Ramos (cell line): Measurements from ENCODE around the gene CDH18.

Experiments
- in situ Hi-C: fragments of 300-500 bp; cut with MboI; formaldehyde crosslinking; loops from one replicate; pipeline ENCODE4 v1.14.3; 2022; ENCODE audit warnings: low sequenced_read_pairs; ENCODE audit not compliant: unreplicated experiment

Gene CDH18, protein sequence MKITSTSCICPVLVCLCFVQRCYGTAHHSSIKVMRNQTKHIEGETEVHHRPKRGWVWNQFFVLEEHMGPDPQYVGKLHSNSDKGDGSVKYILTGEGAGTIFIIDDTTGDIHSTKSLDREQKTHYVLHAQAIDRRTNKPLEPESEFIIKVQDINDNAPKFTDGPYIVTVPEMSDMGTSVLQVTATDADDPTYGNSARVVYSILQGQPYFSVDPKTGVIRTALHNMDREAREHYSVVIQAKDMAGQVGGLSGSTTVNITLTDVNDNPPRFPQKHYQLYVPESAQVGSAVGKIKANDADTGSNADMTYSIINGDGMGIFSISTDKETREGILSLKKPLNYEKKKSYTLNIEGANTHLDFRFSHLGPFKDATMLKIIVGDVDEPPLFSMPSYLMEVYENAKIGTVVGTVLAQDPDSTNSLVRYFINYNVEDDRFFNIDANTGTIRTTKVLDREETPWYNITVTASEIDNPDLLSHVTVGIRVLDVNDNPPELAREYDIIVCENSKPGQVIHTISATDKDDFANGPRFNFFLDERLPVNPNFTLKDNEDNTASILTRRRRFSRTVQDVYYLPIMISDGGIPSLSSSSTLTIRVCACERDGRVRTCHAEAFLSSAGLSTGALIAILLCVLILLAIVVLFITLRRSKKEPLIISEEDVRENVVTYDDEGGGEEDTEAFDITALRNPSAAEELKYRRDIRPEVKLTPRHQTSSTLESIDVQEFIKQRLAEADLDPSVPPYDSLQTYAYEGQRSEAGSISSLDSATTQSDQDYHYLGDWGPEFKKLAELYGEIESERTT

DNA sequence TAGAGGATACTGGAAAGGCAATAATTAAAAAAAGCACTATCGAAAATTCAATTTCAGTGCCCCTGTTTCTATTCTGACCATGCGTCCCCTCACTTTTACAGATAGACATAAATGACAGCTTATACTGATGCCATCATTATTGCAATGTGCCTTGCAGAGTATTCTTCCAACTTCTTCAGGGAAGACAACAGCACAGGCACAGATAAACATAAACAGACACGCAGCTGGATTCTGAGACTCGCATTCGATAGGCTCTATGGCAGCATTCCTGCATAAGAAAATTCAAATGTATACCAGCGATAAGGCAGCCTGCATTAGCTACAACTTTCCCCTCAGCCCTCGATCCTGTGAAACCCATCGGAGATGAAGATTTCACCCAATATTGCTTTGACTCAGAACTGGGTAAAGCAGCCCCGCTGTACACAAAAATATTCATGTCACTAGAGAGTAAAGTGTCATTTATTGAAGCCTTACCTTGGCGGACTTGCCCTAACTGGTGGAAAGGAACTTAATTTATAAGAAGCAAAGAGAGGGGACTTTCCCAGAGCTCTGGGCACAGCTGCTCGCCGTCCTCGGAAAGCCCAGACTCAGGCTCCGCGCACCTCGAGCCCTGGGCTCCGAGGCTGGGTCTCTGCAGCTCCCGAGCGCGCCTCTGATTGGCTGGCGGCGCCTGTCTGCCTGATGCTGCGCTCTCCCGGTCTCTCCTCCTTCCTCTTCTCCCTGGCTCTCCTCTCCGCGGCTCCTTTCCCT lies at the start of gene CDH18:
Gene CDH18, minus strand, starts transcription at position 589 of the 750 bp plus-strand sequence. CDS start 149,214 bp downstream, outside the sequence.
- in situ Hi-C loops: no loop called here

DNA sequence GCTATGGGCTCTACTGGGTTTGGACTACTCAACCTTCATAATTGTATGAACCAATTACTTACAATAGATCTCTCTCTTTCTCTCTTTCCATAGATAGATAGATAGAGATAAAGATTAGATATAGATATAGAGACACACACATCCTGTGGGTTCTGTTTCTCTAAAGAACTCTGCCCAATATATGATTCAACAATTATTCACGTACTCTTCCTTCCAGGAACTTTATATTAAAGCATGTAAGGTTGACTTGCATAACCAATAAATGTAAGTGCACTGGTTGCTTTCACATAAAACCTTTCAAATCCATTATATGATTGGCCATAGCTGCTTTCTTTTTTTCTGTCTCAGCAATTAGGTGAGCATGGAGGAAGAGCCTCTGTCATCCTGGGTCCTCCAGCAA lies 46.7 kb upstream of the CDH18 start:
- in situ Hi-C loops: no loop called here

DNA sequence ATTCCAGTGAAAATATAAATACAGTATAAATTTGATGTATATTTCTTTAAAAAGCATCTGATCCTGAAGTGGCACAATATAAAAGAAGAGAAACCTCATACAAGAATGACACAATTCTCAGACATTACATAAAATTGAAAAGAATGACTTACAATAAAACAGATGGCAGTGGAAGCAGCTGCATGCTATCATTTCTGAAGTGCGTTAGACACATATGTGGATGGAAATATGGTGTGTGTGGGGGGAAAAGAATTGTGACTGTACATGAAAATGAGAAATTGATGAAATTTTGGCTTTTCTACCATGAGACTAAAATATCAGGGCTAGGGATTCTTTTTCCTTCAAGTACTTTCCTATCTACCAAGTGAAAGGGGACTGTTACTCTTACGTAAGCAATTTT lies 45.9 kb upstream of the CDH18 start:
- in situ Hi-C loops: no loop called here

DNA sequence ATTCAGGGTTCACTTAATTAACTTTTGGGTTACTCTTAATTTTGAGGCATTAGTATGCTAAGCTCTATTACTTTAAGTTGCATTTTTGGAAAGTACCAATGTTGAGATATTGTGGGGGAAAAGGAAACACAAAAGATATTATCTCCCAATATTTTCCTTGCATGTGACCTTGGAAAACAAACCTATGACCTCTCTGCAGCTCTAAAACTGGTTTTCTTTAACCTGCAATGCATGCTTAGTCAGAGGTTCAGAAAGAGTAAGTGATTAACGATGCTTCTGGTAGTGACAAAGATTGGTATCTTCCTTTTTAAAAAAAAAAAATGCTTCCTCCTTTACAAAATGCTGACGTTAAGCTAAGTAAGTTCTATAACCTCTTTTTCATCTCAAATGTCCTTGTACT lies 44.9 kb upstream of the CDH18 start:
- in situ Hi-C loops: no loop called here

DNA sequence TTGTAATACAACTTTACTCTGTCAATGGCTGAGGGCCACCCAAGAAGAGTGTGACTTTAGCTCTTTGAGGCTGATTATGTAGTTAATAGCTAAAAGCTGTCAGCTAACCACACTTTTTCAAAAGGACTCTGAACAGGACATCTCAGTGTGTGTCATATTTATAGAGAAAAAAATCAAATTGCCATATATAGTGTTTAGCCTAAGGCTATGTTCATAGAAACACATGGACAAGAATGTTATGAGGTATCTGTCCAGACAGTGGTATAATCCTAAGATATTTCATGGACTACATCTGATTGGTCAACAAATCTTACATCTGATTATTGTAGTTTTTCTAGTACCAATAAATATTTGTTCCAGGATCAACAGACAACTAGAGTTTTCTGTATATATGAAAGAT lies 42.1 kb upstream of the CDH18 start:
- in situ Hi-C loops: no loop called here

DNA sequence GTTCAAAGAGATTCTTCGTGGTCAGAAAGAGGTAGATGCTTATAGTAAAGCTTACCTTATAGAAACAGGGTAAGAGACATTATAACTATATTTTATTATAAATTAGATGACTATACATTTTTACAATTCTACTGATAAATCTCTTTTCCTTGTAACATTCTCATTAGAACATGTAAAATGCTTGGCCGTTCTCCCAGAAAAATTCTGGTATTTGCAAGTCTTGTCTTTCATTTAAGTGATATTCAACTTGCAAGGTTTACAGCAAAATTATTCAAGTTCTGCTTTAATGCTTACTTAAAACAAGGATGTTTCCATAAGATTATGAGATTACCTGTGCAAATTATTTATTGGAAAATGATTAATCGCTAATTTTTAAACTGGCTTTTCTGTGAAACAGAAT lies 41.3 kb upstream of the CDH18 start:
- in situ Hi-C loops: no loop called here

DNA sequence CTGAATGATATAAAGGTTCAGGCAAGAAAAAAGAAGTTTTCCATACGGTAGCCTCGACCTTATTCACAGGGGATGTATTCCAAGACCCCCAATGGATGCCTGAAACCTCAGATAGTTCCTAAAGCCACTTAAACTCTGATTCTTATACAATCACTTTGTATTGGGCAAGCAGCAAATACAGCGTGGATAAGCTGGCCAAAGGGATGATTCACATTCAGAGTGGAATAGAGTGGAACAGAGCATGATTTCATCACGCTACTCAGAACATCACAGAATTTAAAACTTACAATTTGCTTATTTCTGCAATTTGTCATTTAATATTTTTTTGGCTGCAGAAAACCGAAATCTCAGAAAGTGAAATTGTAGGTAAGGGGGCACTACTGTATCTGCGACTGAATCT lies 40.5 kb upstream of the CDH18 start:
- in situ Hi-C loops: no loop called here

DNA sequence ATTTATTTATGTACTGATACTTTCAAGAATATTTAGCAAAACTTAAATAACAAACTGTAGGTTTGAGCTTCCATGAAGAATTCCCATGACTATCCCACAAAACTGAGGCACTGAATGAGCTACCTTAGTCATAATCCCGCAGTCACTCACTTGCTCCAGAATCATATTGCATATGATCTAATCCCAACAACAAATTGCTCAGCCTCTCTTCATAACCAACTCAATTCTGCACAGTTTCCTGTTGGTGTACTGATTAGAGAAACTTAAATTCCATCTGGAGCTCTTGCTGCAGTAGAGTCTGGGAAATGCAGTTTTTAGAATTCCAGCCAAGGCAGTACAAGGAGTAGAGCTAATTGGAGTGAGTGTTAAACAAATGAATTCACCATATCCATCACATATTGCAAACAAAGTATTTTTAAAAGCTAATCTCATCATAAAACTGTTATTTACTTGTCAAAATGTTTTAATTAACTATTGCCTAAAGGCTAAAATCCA lies 35.7 kb upstream of the CDH18 start:
- in situ Hi-C loops: no loop called here

DNA sequence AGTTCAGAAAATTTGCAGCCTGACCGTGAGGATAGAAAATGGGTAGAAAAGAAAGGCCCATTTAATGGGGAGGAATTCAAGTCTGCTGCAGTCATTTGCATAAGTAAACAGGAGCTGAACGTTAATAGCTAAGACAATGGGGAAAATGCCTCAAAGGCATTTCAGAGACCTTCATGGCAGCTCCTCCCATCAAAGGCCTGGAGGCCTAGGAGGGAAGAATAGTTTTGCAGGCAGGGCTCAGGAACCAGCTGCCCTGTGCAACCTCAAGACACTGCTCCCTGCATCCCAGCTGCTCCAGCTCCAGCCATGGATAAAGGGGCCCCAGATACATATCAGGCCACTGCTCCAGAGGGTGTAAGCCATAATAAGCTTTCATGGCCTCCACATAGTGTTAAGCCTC lies 32.2 kb upstream of the CDH18 start:
- in situ Hi-C loops: no loop called here

DNA sequence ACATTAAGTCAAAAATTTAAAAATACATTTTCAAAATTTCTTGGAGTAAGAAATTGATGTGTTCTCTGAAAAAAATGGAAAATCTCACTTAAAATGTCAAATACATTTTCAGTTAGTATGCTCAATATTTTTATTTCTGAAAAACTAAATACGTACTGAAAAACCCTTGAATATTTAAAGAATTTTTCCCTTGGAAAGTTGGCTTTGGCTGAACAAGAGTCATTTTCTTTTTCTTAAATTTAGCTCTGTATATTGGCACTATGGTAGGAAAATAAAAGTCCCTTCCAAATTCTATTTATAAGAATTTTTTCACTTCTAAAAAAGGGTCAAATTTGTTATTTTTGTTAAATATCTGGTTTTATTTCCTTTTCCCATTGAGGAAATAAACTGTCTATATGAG lies 29.0 kb upstream of the CDH18 start:
- in situ Hi-C loops: no loop called here

DNA sequence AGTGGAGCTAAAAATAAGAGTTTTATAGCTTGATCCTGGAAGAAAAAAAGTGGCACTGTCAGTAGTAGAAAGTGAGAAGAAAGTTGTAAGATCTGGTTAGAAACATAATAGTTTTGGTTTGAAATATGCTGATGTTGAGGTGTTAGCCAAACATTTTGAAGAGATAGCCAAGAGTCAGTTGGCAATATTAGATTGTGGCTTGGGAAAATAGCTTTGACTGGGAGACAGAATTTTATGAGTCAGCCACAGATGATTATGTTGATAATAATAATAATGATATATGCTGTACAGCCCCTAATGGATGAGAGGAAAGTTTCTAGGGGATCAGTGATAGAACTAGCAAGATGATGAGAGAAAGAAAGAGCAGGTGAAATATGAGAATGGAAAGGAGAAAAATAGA lies 12.4 kb upstream of the CDH18 start:
- in situ Hi-C loops: no loop called here

DNA sequence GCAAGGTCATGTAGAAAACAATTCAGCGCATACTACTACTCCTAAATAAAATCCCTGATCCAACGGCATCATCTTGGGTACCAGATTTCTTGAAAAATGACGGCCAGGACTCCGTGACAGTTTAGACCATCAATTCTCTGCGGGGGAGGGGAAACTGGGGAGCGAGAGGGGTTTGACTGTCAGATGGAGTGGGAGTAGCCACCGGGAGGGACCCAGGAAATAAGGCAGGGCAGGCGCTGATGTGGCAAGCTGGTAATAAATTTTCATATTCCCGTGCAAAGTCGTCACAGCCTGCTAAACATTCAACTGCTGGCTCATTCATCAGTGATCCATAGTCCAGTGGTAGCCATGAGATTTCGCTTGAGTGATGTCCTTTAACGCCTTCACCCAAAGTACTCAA lies 457 bp upstream of the CDH18 start:
- in situ Hi-C loops: no loop called here

DNA sequence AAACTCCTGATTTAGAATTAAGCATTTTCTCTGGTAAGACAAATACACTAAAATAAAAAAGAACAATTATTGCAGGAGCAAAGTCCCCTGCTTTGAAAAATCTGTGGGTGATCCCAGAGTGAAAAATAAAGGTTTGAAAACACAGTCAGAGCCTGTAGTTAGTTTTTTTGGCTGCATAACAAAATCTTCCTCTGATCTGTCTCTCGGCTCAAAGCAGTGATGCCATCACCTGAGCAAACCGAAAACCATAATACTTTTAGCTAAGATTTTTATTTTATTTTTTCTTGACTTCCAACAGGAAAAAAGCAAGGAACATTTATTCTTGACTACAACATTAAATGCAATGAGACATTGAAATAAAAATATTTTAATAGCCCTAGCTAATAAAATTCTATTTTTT lies 1.2 kb downstream of the CDH18 start:
- in situ Hi-C loops: no loop called here

DNA sequence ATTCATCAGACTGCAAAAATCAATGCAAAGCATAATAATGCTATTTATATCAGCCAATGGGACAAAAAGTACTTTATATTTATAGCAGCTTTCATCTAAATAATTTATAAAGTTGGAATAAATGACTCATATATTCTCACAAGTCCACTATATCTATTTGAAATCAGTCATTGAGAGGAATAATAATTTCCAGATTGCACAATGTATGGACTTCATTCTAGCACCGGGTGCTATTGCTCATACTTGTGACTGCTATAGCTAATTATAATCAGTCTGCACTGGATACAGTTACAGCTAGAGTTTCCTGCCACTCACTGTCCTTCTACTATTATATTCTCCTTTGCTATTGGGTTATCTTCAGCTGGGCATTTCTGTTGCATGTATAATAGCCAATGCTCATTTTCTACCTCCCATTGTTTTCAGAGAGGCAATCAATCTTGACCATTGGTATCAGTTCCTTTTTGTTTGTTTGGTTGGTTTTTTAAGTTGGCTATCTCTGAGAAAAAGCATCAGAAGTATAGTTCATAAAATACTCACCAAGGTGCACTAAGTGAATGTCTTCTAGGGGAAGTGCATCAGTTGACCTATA lies 1.9 kb downstream of the CDH18 start:
- in situ Hi-C loops: no loop called here

DNA sequence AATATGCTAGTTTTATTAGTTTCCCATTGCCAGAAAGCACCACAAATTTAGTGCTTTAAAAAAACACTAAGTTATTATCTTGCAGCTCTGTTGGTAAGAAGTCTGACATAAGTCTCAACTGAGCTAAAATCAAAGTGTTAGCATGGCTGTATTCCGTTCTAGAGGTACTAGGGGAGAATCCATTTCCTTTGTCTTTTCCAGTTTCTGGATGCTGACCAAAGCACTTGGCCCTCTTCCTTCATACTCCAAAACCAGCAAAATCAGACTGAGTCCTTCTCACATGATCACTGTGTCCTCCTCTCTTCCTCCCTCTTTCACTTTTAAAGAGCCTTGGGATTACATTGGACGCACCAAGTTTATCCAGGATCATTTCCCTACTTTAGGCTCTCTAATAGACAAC lies 9.5 kb downstream of the CDH18 start:
- in situ Hi-C loops: no loop called here

DNA sequence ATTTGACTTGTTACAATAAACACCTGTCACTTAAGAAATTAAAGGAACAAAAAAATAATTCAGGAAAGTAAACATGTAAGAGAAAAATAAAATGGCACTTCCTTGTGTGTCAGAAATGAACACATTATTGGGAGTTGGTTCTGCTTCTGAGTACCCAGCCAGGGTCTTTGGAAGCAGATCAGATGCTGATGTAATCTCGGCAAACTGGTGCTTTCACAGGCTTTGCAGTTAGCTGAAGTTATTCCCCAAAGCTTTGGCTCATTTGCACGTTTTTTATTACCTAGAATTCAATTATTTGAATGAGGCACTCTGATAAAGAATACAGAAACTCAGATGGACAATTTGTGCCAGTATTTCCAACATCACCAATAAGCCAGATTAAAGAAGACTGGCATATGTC lies 10.9 kb downstream of the CDH18 start:
- in situ Hi-C loops: no loop called here

DNA sequence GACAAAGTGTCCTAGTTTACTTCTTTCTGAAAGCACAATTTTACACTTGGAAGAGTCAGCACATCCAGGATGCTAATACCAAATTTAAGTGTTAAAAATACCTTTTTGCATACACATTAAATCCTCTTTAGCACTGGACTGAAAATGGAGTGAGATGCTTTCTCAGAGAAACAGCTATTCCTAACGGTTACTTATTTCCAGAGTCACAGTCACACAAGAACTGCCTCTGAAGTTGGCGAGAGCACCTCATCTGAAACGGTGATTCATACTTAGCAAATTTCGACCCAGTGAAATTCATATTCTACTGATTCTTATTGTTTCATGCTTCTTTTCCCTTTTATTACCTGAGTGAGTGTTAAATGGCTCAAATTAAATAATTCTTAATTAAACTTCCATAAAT lies 12.2 kb downstream of the CDH18 start:
- in situ Hi-C loops: no loop called here

DNA sequence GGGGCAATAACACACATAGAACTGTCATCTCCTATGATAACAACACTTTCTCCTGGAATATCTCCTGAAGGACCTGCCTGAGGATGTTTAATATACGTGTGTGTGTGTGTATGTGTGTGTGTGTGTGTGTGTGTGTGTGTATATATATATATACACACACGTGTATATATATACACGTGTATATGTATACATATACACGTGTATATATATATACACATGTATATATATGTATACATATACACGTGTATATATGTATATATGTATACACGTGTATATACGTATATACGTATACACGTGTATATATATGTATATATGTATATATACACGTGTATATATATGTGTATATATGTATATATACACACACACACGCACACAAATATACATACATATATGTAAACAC lies 27.5 kb downstream of the CDH18 start:
- in situ Hi-C loops: no loop called here

DNA sequence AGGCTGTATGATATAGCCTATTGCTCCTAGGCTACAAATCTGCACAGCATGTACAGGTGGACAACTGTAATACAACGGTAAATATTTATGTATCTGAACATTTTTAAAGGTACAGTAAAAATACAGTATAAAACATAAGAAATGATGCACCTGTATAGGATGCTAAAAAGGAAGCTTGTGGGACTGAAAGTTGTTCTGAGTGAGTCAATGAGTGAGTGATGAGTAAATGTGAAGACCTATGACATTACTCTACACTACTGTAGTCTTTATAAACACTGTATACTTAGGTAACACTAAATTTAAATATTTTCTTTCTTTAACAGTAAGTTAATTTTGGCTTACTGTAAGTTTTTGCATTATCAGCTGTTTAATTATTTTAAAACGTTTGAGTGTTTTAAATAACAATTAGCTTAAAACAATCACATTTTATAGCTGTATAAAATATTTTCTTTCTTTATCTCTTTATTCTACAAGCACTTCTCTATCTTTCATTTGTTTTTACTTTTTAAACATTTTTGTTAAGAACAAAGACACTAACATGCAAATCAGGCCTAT lies 28.1 kb downstream of the CDH18 start:
- in situ Hi-C loops: no loop called here

DNA sequence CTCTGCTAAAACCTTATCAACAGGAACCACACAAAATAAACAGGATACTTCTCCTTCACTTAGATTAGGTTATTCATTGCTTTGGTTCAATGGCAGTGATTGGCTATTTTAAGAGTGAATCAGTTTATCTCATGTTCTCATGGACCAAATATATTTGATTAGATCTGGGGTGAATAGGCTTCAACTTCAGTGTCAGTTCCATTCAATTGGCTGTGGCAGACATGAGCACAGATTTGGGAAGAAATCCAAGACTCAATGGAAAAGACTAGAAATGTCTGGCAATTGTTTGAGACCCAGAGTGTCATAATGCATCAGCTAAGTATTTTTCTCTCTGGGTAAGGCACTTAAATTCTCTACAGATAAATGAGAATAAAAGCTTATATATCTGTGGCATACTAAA lies 37.1 kb downstream of the CDH18 start:
- in situ Hi-C loops: no loop called here
